GM18519 (cell line): ENCODE results near the gene MEP1A.
"Not testable (repeated sequence)": the region's sequence is repeated elsewhere in the genome, so short reads cannot be mapped to it uniquely, and the experiment has no call there.

ENCODE experiments used
- ATAC-seq: cut with Tn5 transposase; IDR thresholded peaks from one replicate; pipeline ENCODE4 v1.9.1; 2021; ENCODE audit warnings: mild to moderate bottlenecking, moderate library complexity; ENCODE audit not compliant: unreplicated experiment, low FRiP score

Gene MEP1A

GRCh38 chr6:46793138-46793537 is at the start of gene MEP1A:
Gene MEP1A, plus strand, starts transcription at chr6:46793389. Its CDS starts 10 bp downstream, at chr6:46793399.
- no peak for ATAC-seq

GRCh38 chr6:46743425-46744158 is 49.6 kb upstream of the MEP1A start:
- no peak for ATAC-seq

- ATAC-seq: not testable (repeated sequence)
Observed at GRCh38 chr6:46744159-46744725, 48.9 kb upstream of the MEP1A start.

- ATAC-seq: no peak
Observed at GRCh38 chr6:46745973-46746372, 47.2 kb upstream of the MEP1A start.

GRCh38 chr6:46746696-46747095 is 46.5 kb upstream of the MEP1A start, which contains the start of gene ANKRD66:
Gene ANKRD66, plus strand, starts transcription at chr6:46746933. Its CDS starts 5,016 bp downstream, at chr6:46751949.
- no peak for ATAC-seq

GRCh38 chr6:46748940-46749503 is 44.2 kb upstream of the MEP1A start:
- no peak for ATAC-seq

GRCh38 chr6:46749731-46750130 is 43.5 kb upstream of the MEP1A start:
- ATAC-seq: no peak

GRCh38 chr6:46751658-46752057 is 41.5 kb upstream of the MEP1A start:
- no peak for ATAC-seq

- no peak for ATAC-seq
Observed at GRCh38 chr6:46755865-46756264, 37.3 kb upstream of the MEP1A start.

- no peak for ATAC-seq
Observed at GRCh38 chr6:46756469-46757213, 36.5 kb upstream of the MEP1A start.

GRCh38 chr6:46757214-46757596 is 36.0 kb upstream of the MEP1A start:
- ATAC-seq: no peak

GRCh38 chr6:46758960-46759753 is 34.0 kb upstream of the MEP1A start:
- no peak for ATAC-seq

- no peak for ATAC-seq
Observed at GRCh38 chr6:46760925-46761324, 32.3 kb upstream of the MEP1A start.

GRCh38 chr6:46763466-46763865 is 29.7 kb upstream of the MEP1A start:
- ATAC-seq: no peak

GRCh38 chr6:46764280-46764679 is 28.9 kb upstream of the MEP1A start:
- not testable (repeated sequence) for ATAC-seq

- ATAC-seq: no peak
Observed at GRCh38 chr6:46764961-46765360, 28.2 kb upstream of the MEP1A start.

GRCh38 chr6:46772016-46772415 is 21.2 kb upstream of the MEP1A start:
- no peak for ATAC-seq

- peak; percentile 63 for ATAC-seq
Observed at GRCh38 chr6:46772762-46773161, 20.4 kb upstream of the MEP1A start.

- ATAC-seq: no peak
Observed at GRCh38 chr6:46773201-46773855, 19.9 kb upstream of the MEP1A start.

- not testable (repeated sequence) for ATAC-seq
Observed at GRCh38 chr6:46774736-46775135, 18.5 kb upstream of the MEP1A start.
